ENCODE results near the gene KIFAP3. TPM values are rescaled to one million over a fixed set of nuclear protein-coding genes. Genes with fewer than 3 reads are reported as not detected.
A peak's percentile ranks its signal among the peaks of the same experiment; 100 is the strongest.
"Not testable (repeated sequence)": the region's sequence is repeated elsewhere in the genome, so short reads cannot be mapped to it uniquely, and the experiment has no call there.

The KIFAP3 gene
- total RNA-seq: 34.1 and 35.1 TPM in 2 replicates
- long read RNA-seq, transcript KIFAP3-203 (19 exons, 2,718 nt): minor isoform, 9 of 403 reads
- long read RNA-seq, transcript KIFAP3-201 (20 exons, 2,957 nt): major isoform, 338 of 403 reads
- long read RNA-seq, partial matches to known transcripts: 26 of 403 reads
- long read RNA-seq, other reads (novel, unspliced or antisense): 30 of 403 reads

GRCh38 chr1:170074250-170075157 is at the start of gene KIFAP3:
Gene KIFAP3, minus strand, starts transcription at chr1:170074695. Its CDS starts 228 bp downstream, at chr1:170074467.
- DNase-seq (ENCODE audit: extremely low spot score, unreplicated experiment): peak; percentile 98
- H3K27ac Mint-ChIP-seq (ENCODE audit: unreplicated experiment): peak within 1 kb of the TSS; percentile 90
- H3K36me3 Mint-ChIP-seq (ENCODE audit: unreplicated experiment): peaks cover 14% of the 10 kb centered on the region
- no peaks in the 10 kb centered on the region for H3K27me3 Mint-ChIP-seq (ENCODE audit: unreplicated experiment)
- peaks cover 7% of the 10 kb centered on the region for H3K9me3 Mint-ChIP-seq (ENCODE audit: unreplicated experiment)
- H3K4me1 Mint-ChIP-seq (ENCODE audit: unreplicated experiment): peaks cover 39% of the 10 kb centered on the region
- TF ChIP-seq, protein P1, sequence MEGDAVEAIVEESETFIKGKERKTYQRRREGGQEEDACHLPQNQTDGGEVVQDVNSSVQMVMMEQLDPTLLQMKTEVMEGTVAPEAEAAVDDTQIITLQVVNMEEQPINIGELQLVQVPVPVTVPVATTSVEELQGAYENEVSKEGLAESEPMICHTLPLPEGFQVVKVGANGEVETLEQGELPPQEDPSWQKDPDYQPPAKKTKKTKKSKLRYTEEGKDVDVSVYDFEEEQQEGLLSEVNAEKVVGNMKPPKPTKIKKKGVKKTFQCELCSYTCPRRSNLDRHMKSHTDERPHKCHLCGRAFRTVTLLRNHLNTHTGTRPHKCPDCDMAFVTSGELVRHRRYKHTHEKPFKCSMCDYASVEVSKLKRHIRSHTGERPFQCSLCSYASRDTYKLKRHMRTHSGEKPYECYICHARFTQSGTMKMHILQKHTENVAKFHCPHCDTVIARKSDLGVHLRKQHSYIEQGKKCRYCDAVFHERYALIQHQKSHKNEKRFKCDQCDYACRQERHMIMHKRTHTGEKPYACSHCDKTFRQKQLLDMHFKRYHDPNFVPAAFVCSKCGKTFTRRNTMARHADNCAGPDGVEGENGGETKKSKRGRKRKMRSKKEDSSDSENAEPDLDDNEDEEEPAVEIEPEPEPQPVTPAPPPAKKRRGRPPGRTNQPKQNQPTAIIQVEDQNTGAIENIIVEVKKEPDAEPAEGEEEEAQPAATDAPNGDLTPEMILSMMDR (IDR thresholded peaks at IDR 0.05): peak; percentile 68
- peak within 1 kb of the TSS; percentile 98 for H3K4me3 Mint-ChIP-seq (ENCODE audit: unreplicated experiment)

GRCh38 chr1:170122366-170122765 is 47.9 kb upstream of the KIFAP3 start:
- Mint-ChIP-seq H3K4me3 (ENCODE audit: unreplicated experiment) (no peak overlapping the region), H3K27ac (ENCODE audit: unreplicated experiment) (no peak overlapping the region), H3K9me3 (ENCODE audit: unreplicated experiment) (peaks cover 23% of the 10 kb centered on the region), H3K36me3 (ENCODE audit: unreplicated experiment) (no peaks in the 10 kb centered on the region), H3K27me3 (ENCODE audit: unreplicated experiment) (peaks cover 29% of the 10 kb centered on the region), H3K4me1 (ENCODE audit: unreplicated experiment) (peaks cover 6% of the 10 kb centered on the region)
- no peak for DNase-seq (ENCODE audit: extremely low spot score, unreplicated experiment)
- TF ChIP-seq, protein P1 (IDR thresholded peaks at IDR 0.05): no peak

DNA sequence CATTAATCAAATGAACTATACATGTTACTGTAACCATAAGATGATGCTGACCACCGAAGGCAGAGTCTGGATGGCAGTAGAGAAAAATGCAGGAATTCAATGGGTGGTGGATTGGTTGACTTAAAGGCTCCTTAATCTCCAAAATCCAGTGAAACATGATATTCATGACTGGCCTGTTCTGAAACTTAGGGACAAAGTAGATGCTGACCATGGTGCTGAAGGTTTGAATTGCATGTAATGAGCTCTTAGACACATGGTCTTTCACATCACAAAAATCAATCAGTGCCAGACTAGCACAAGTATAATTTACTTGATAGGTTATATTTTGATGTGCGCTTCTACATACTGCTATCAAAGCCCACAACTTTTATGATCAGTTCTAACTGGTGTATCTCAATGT is 40.4 kb upstream of the KIFAP3 start:
- peaks cover 26% of the 10 kb centered on the region for H3K27me3 Mint-ChIP-seq (ENCODE audit: unreplicated experiment)
- H3K9me3 Mint-ChIP-seq (ENCODE audit: unreplicated experiment): peaks cover 21% of the 10 kb centered on the region
- no peak overlapping the region for H3K4me3 Mint-ChIP-seq (ENCODE audit: unreplicated experiment)
- no peaks in the 10 kb centered on the region for H3K36me3 Mint-ChIP-seq (ENCODE audit: unreplicated experiment)
- no peak for DNase-seq (ENCODE audit: extremely low spot score, unreplicated experiment)
- no peak overlapping the region for H3K27ac Mint-ChIP-seq (ENCODE audit: unreplicated experiment)
- no peaks in the 10 kb centered on the region for H3K4me1 Mint-ChIP-seq (ENCODE audit: unreplicated experiment)
- TF ChIP-seq, protein P1 (IDR thresholded peaks at IDR 0.05): no peak

GRCh38 chr1:170113140-170113539 is 38.6 kb upstream of the KIFAP3 start:
- H3K9me3 Mint-ChIP-seq (ENCODE audit: unreplicated experiment); H3K27me3 Mint-ChIP-seq (ENCODE audit: unreplicated experiment); H3K27ac Mint-ChIP-seq (ENCODE audit: unreplicated experiment); H3K36me3 Mint-ChIP-seq (ENCODE audit: unreplicated experiment); DNase-seq (ENCODE audit: extremely low spot score, unreplicated experiment); H3K4me3 Mint-ChIP-seq (ENCODE audit: unreplicated experiment); H3K4me1 Mint-ChIP-seq (ENCODE audit: unreplicated experiment): not testable (repeated sequence)

- no peak for DNase-seq (ENCODE audit: extremely low spot score, unreplicated experiment)
Observed at GRCh38 chr1:170097449-170097948, 23.0 kb upstream of the KIFAP3 start.

More at GRCh38 chr1:170097449-170097948, 23.0 kb upstream of the KIFAP3 start:
- no peak overlapping the region for H3K4me3 Mint-ChIP-seq (ENCODE audit: unreplicated experiment)
- peaks cover 10% of the 10 kb centered on the region for H3K9me3 Mint-ChIP-seq (ENCODE audit: unreplicated experiment)
- no peak overlapping the region for H3K27ac Mint-ChIP-seq (ENCODE audit: unreplicated experiment)
- peaks cover 17% of the 10 kb centered on the region for H3K27me3 Mint-ChIP-seq (ENCODE audit: unreplicated experiment)
- peaks cover 10% of the 10 kb centered on the region for H3K4me1 Mint-ChIP-seq (ENCODE audit: unreplicated experiment)
- H3K36me3 Mint-ChIP-seq (ENCODE audit: unreplicated experiment): no peaks in the 10 kb centered on the region
- TF ChIP-seq, protein P1 (IDR thresholded peaks at IDR 0.05): no peak
